ENCODE measurements around the gene CAPN5.

DNA sequence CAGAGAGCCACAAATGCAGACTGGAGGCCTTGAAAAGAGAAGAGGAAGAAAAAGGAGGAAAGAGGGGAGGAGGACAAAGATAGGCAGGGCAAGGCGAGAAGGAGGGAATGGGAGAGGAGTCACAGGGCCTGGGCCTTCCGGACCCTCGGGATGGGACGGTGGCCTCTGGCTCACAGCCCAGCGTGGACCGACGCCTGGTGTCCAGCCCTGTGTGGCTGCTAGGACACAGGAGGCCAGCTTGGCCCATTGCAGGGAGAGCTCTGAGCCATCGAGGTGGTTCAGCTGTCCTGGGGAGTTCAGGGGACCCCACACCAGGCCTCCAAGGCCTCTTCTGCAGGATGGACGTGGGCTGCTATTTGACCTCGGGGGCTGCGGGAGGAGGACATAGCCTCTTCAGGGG lies 70.7 kb downstream of the CAPN5 start:
- TF ChIP-seq POLR2A (IDR thresholded peaks at IDR 0.05; ENCODE audit: control extremely low read depth in 1 of 2, low read depth in 2 of 2, low read length in 2 of 2) (no peak), EP300 (IDR thresholded peaks at IDR 0.05; ENCODE audit: borderline replicate concordance in 1 of 2, low read depth in 2 of 2, low read length in 2 of 2) (no peak), CHD1 (IDR thresholded peaks at IDR 0.05; ENCODE audit: low read depth, low read length) (no peak), EZH2 (IDR thresholded peaks at IDR 0.05; ENCODE audit: low read depth, low read length, severe bottlenecking) (no peak), YY1 (IDR thresholded peaks at IDR 0.05; ENCODE audit: low read depth, low read length) (no peak), RFX5 (IDR thresholded peaks at IDR 0.05; ENCODE audit: borderline replicate concordance, low read depth, low read length) (no peak), SP1 (IDR thresholded peaks at IDR 0.05; ENCODE audit: low read depth, low read length) (no peak)
- TF ChIP-seq, protein P1, sequence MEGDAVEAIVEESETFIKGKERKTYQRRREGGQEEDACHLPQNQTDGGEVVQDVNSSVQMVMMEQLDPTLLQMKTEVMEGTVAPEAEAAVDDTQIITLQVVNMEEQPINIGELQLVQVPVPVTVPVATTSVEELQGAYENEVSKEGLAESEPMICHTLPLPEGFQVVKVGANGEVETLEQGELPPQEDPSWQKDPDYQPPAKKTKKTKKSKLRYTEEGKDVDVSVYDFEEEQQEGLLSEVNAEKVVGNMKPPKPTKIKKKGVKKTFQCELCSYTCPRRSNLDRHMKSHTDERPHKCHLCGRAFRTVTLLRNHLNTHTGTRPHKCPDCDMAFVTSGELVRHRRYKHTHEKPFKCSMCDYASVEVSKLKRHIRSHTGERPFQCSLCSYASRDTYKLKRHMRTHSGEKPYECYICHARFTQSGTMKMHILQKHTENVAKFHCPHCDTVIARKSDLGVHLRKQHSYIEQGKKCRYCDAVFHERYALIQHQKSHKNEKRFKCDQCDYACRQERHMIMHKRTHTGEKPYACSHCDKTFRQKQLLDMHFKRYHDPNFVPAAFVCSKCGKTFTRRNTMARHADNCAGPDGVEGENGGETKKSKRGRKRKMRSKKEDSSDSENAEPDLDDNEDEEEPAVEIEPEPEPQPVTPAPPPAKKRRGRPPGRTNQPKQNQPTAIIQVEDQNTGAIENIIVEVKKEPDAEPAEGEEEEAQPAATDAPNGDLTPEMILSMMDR (IDR thresholded peaks at IDR 0.05; ENCODE audit: control extremely low read depth in 1 of 3, insufficient read depth in 1 of 3, low read depth in 1 of 3, low read length in 3 of 3) = no peak
- TF ChIP-seq, protein P2, sequence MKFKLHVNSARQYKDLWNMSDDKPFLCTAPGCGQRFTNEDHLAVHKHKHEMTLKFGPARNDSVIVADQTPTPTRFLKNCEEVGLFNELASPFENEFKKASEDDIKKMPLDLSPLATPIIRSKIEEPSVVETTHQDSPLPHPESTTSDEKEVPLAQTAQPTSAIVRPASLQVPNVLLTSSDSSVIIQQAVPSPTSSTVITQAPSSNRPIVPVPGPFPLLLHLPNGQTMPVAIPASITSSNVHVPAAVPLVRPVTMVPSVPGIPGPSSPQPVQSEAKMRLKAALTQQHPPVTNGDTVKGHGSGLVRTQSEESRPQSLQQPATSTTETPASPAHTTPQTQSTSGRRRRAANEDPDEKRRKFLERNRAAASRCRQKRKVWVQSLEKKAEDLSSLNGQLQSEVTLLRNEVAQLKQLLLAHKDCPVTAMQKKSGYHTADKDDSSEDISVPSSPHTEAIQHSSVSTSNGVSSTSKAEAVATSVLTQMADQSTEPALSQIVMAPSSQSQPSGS (IDR thresholded peaks at IDR 0.05; ENCODE audit: low read length) = no peak
- TF ChIP-seq, protein P3, sequence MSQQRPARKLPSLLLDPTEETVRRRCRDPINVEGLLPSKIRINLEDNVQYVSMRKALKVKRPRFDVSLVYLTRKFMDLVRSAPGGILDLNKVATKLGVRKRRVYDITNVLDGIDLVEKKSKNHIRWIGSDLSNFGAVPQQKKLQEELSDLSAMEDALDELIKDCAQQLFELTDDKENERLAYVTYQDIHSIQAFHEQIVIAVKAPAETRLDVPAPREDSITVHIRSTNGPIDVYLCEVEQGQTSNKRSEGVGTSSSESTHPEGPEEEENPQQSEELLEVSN (IDR thresholded peaks at IDR 0.05) = no peak
- TF ChIP-seq, protein P4, sequence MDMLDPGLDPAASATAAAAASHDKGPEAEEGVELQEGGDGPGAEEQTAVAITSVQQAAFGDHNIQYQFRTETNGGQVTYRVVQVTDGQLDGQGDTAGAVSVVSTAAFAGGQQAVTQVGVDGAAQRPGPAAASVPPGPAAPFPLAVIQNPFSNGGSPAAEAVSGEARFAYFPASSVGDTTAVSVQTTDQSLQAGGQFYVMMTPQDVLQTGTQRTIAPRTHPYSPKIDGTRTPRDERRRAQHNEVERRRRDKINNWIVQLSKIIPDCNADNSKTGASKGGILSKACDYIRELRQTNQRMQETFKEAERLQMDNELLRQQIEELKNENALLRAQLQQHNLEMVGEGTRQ (IDR thresholded peaks at IDR 0.05; ENCODE audit: low read length) = no peak
